ENCODE results near the gene RBP4. TPM values are rescaled to one million over a fixed set of nuclear protein-coding genes. Genes with fewer than 3 reads are reported as not detected.

The RBP4 gene
- polyA plus RNA-seq, 2 of the 4 experiments (the other 2 are of a cell fraction) = 6.0 to 8.2 TPM

GRCh38 chr10:93629647-93630305 lies 28.7 kb upstream of the RBP4 start:
- FAIRE-seq = no peak
- CTCF ChIA-PET = no interaction called here
- WGBS (ENCODE audit: missing lambda C conversion rate) = 55% methylated on average over 7 of the region's 7 CpGs
- POLR2A ChIA-PET = no interaction called here
- Histone ChIP-seq H3K4me2 (no peak overlapping the region), H3K9me3 (no peaks in the 10 kb centered on the region), H3K27ac (no peak overlapping the region), H3K4me3 (no peak overlapping the region), H3K4me1 (no peaks in the 10 kb centered on the region)
- no peak for DNase-seq (ENCODE audit: low read depth in 1 of 2, low spot score in 1 of 2)
- peak in 1 of 2 experiments; percentile 23; a peak in 2 of 6 replicates for ATAC-seq
- TF ChIP-seq, protein P1, sequence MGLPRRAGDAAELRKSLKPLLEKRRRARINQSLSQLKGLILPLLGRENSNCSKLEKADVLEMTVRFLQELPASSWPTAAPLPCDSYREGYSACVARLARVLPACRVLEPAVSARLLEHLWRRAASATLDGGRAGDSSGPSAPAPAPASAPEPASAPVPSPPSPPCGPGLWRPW (IDR thresholded peaks at IDR 0.05) = no peak
- no peak for TF ChIP-seq POLR2AphosphoS2 (conservative IDR thresholded peaks at IDR 0.05; ENCODE audit: low read length)
- no peak for TF ChIP-seq MYC (IDR thresholded peaks at IDR 0.05; ENCODE audit: borderline replicate concordance, low read length)
- no peak for TF ChIP-seq SREBF2 (IDR thresholded peaks at IDR 0.05)
- TF ChIP-seq ZSCAN20 (CRISPR knock-in tag; IDR thresholded peaks at IDR 0.05) = no peak
- TF ChIP-seq, protein P2, sequence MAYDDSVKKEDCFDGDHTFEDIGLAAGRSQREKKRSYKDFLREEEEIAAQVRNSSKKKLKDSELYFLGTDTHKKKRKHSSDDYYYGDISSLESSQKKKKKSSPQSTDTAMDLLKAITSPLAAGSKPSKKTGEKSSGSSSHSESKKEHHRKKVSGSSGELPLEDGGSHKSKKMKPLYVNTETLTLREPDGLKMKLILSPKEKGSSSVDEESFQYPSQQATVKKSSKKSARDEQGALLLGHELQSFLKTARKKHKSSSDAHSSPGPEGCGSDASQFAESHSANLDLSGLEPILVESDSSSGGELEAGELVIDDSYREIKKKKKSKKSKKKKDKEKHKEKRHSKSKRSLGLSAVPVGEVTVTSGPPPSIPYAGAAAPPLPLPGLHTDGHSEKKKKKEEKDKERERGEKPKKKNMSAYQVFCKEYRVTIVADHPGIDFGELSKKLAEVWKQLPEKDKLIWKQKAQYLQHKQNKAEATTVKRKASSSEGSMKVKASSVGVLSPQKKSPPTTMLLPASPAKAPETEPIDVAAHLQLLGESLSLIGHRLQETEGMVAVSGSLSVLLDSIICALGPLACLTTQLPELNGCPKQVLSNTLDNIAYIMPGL (CRISPR knock-in tag; IDR thresholded peaks at IDR 0.05; ENCODE audit: borderline replicate concordance) = no peak
- no peak for TF ChIP-seq PHF8 (IDR thresholded peaks at IDR 0.05; ENCODE audit: borderline replicate concordance, low read depth)
- TF ChIP-seq MAX (IDR thresholded peaks at IDR 0.05) = no peak
- no peak for TF ChIP-seq EHMT2 (IDR thresholded peaks at IDR 0.05; ENCODE audit: low read depth)
- TF ChIP-seq HOXB13 (CRISPR knock-in tag; IDR thresholded peaks at IDR 0.05; ENCODE audit: low read depth) = no peak
- TF ChIP-seq ZNF302 (CRISPR knock-in tag; IDR thresholded peaks at IDR 0.05) = no peak
- TF ChIP-seq CEBPB (IDR thresholded peaks at IDR 0.05) = no peak

- H3K4me1 ChIP-seq = no peaks in the 10 kb centered on the region
- 77% methylated on average over 4 of the region's 4 CpGs for WGBS (ENCODE audit: missing lambda C conversion rate)
- no peaks in the 10 kb centered on the region for H3K9me3 ChIP-seq
- H3K4me3 ChIP-seq = no peak overlapping the region
- DNase-seq (ENCODE audit: low read depth in 1 of 2, low spot score in 1 of 2) = no peak
- no peak overlapping the region for H3K27ac ChIP-seq
- ChIA-PET CTCF (no interaction called here), POLR2A (no interaction called here)
- no peak for TF ChIP-seq RFX5 (IDR thresholded peaks at IDR 0.05)
- TF ChIP-seq RCOR1 (IDR thresholded peaks at IDR 0.05; ENCODE audit: low read depth, low read length) = no peak
- TF ChIP-seq HOXA7 (CRISPR knock-in tag; IDR thresholded peaks at IDR 0.05) = no peak
- no peak for ATAC-seq
- no peak for FAIRE-seq
- H3K4me2 ChIP-seq = no peak overlapping the region
These were observed 27.8 kb upstream of the RBP4 start for GRCh38 chr10:93628858-93629257.

DNA sequence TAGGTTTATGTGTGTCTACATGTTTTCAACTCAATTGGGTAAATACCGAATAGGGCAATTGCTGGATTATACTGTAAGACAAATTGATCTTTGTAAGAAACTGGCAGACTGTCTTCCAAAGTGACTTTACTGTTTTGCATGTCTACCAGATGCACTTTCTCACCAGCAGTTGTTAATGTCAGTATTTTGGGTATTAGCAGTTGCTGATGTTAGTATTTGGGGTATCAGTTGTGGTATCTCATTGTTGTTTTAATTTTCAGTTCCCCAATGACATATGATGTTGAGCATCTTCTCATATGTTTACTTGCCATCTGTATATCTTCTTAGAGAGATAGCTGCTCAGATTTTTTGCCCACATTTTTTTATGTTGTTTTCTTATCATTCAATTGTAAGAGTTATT lies 21.9 kb upstream of the RBP4 start:
- CTCF ChIA-PET = no interaction called here
- DNase-seq (ENCODE audit: low read depth in 1 of 2, low spot score in 1 of 2) = no peak
- POLR2A ChIA-PET = no interaction called here
- H3K4me2 ChIP-seq = no peak overlapping the region
- H3K4me3 ChIP-seq = no peak overlapping the region
- TF ChIP-seq KDM1A (IDR thresholded peaks at IDR 0.05; ENCODE audit: low read depth) (no peak), ZSCAN20 (CRISPR knock-in tag; IDR thresholded peaks at IDR 0.05) (no peak), NFE2L2 (conservative IDR thresholded peaks at IDR 0.05; ENCODE audit: low read length) (no peak), BHLHE40 (IDR thresholded peaks at IDR 0.05; ENCODE audit: low read depth, low read length) (no peak)
- no peak overlapping the region for H3K27ac ChIP-seq
- 82% methylated on average over 1 of the region's 1 CpG for WGBS (ENCODE audit: missing lambda C conversion rate)
- no peak for ATAC-seq
- H3K4me1 ChIP-seq = no peaks in the 10 kb centered on the region
- no peaks in the 10 kb centered on the region for H3K9me3 ChIP-seq
- peak; percentile 83 for FAIRE-seq

DNA sequence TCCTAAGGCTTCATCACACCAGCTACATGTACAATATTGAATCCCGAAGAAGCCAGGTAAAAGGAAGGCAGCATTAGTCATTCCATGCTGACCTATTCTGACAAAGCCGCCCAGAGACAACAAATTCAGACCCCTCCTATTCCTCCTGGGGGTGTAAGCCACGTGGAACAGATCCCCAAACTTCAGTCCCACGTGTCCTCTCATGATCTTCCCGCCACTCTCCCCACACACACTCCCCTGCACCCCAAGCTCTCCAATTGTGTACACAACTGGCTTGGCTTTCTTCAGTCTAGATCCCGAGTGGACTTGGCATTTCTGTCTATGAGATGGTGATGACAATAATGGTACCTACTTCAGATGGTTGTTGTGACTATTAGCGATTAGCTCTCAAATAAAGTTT lies 19.9 kb upstream of the RBP4 start:
- Histone ChIP-seq H3K4me2 (no peak overlapping the region), H3K4me1 (no peaks in the 10 kb centered on the region), H3K27ac (no peak overlapping the region), H3K4me3 (no peak overlapping the region), H3K9me3 (no peaks in the 10 kb centered on the region)
- CTCF ChIA-PET = no interaction called here
- POLR2A ChIA-PET = no interaction called here
- DNase-seq (ENCODE audit: low read depth in 1 of 2, low spot score in 1 of 2) (no peak), ATAC-seq (no peak), FAIRE-seq (no peak)
- WGBS (ENCODE audit: missing lambda C conversion rate) = 32% methylated on average over 7 of the region's 7 CpGs
- no peak for TF ChIP-seq NFE2L2 (conservative IDR thresholded peaks at IDR 0.05; ENCODE audit: low read length)
- TF ChIP-seq, protein P1 (IDR thresholded peaks at IDR 0.05) = no peak
- TF ChIP-seq, protein P3, sequence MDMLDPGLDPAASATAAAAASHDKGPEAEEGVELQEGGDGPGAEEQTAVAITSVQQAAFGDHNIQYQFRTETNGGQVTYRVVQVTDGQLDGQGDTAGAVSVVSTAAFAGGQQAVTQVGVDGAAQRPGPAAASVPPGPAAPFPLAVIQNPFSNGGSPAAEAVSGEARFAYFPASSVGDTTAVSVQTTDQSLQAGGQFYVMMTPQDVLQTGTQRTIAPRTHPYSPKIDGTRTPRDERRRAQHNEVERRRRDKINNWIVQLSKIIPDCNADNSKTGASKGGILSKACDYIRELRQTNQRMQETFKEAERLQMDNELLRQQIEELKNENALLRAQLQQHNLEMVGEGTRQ (IDR thresholded peaks at IDR 0.05) = no peak
- TF ChIP-seq FOSL2 (IDR thresholded peaks at IDR 0.05) = no peak
- no peak for TF ChIP-seq FOSL2 (CRISPR knock-in tag; IDR thresholded peaks at IDR 0.05)

Data from A549 (cell line).